H1 (cell line): ENCODE data around the gene CYYR1. TPM values are rescaled to one million over a fixed set of nuclear protein-coding genes. Genes with fewer than 3 reads are reported as not detected.

Experiments
- CTCF ChIA-PET: fragments of 300-600 bp; sonication (Branson Sonifier 250); formaldehyde crosslinking; loops from one replicate; lab custom pipeline; 2021; ENCODE audit not compliant: partially characterized antibody; lab: Charles Lee
- POLR2A ChIA-PET: fragments of 300-600 bp; sonication (Branson Sonifier 250); formaldehyde crosslinking; loops from one replicate; lab custom pipeline; 2021; ENCODE audit warnings: inconsistent platforms; ENCODE audit not compliant: partially characterized antibody; lab: Charles Lee
- DNase-seq, 2 experiments: peaks; one replicate each; pipeline versions ENCODE4 v3.0.0 to v3.0.0-alpha.2; 2010 to 2022; ENCODE audit warnings: low spot score in 2 of 2, low read depth in 1 of 2, mixed read lengths in 1 of 2
- FAIRE-seq: peaks from 2 replicates; lab custom pipeline; 2011; peaks lifted over from hg19 to GRCh38; lab: Jason Lieb, UNC
- H2AFZ ChIP-seq: 2 replicates; pipeline ENCODE4 v1.8.1; 2012; ENCODE audit warnings: low read length, inconsistent platforms
- H2AK5ac ChIP-seq: 2 replicates; pipeline ENCODE4 v1.6.1; 2013; ENCODE audit warnings: low read depth, low read length
- H2BK120ac ChIP-seq: replicated peaks from 2 replicates; pipeline ENCODE3; 2013; ENCODE audit warnings: low read depth, low read length, inconsistent platforms
- H2BK12ac ChIP-seq: 2 replicates; pipeline ENCODE4 v1.6.1; 2013; ENCODE audit warnings: low read depth, low read length
- H2BK15ac ChIP-seq: 2 replicates; pipeline ENCODE4 v1.6.1; 2013; ENCODE audit warnings: low read length
- H2BK20ac ChIP-seq: 2 replicates; pipeline ENCODE4 v1.6.1; 2013; ENCODE audit warnings: low read length
- H2BK5ac ChIP-seq: 2 replicates; pipeline ENCODE4 v1.6.1; 2013; ENCODE audit warnings: low read depth, low read length
- H3K14ac ChIP-seq: 2 replicates; pipeline ENCODE4 v1.6.1; 2013; ENCODE audit warnings: inconsistent platforms; ENCODE audit not compliant: insufficient read length
- H3K18ac ChIP-seq: 2 replicates; pipeline ENCODE4 v1.6.1; 2013; ENCODE audit warnings: low read length; ENCODE audit errors: extremely low read depth
- H3K23ac ChIP-seq: 2 replicates; pipeline ENCODE4 v1.6.1; 2013; ENCODE audit warnings: inconsistent platforms; ENCODE audit not compliant: insufficient read length
- H3K23me2 ChIP-seq: 2 replicates; pipeline ENCODE4 v1.6.1; 2013; ENCODE audit warnings: low read depth, low read length
- H3K27ac ChIP-seq: 2 replicates; pipeline ENCODE4 v1.6.1; 2011; ENCODE audit warnings: low read depth, low read length, inconsistent platforms
- H3K27me3 ChIP-seq, 4 experiments: replicated peaks in 1 of 4; 1 replicate in 1 of 4; 2 replicates in 3 of 4; pipeline versions ENCODE4 v1.6.1 to v1.8.1; 2011 to 2013; ENCODE audit warnings: low read length in 3 of 4, mild to moderate bottlenecking in 3 of 4, inconsistent platforms in 2 of 4, mixed read lengths in 2 of 4, moderate library complexity in 1 of 4; ENCODE audit not compliant: control insufficient read depth in 3 of 4, insufficient read depth in 3 of 4; ENCODE audit errors: extremely low read depth in 1 of 4
- H3K36me3 ChIP-seq, 4 experiments: 2 replicates each; pipeline versions ENCODE4 v1.6.1 to v1.8.1; 2011 to 2013; ENCODE audit warnings: mild to moderate bottlenecking in 4 of 4, low read length in 3 of 4, moderate library complexity in 2 of 4, control low read depth in 1 of 4, inconsistent platforms in 1 of 4; ENCODE audit not compliant: insufficient read depth in 4 of 4, control insufficient read depth in 2 of 4
- H3K4ac ChIP-seq: replicated peaks from 2 replicates; pipeline ENCODE3; 2013; ENCODE audit warnings: low read length, low read depth, mixed read lengths, inconsistent platforms; ENCODE audit not compliant: insufficient read length
- H3K4me1 ChIP-seq, 4 experiments: replicated peaks in 1 of 4; 1 replicate in 1 of 4; 2 replicates in 3 of 4; pipeline versions ENCODE4 v1.6.1 to v1.8.1; 2011 to 2013; ENCODE audit warnings: low read length in 3 of 4, inconsistent platforms in 2 of 4, mixed read lengths in 1 of 4; ENCODE audit not compliant: insufficient read depth in 4 of 4, control insufficient read depth in 3 of 4
- H3K4me2 ChIP-seq, 2 experiments: 2 replicates each; pipeline versions ENCODE4 v1.6.1 to v1.8.1; 2011 to 2013; ENCODE audit warnings: low read depth in 2 of 2, low read length in 2 of 2, control low read depth in 1 of 2, inconsistent platforms in 1 of 2, mild to moderate bottlenecking in 1 of 2; ENCODE audit not compliant: insufficient read depth in 1 of 2
- H3K4me3 ChIP-seq, 4 experiments: fragments of 200-600, 300-600 bp in 1 of 4; sonication (generic), shearing (Covaris generic), sonication (Bioruptor Twin) in 1 of 4; 2 replicates each; pipeline versions ENCODE4 v1.5.1 to v1.8.1; 2011 to 2016; ENCODE audit warnings: low read length in 4 of 4, low read depth in 3 of 4, control low read depth in 2 of 4, inconsistent platforms in 2 of 4, mild to moderate bottlenecking in 2 of 4, mixed read lengths in 1 of 4, moderate library complexity in 1 of 4; ENCODE audit not compliant: insufficient read depth in 2 of 4; ENCODE audit errors: extremely low read depth in 1 of 4
- H3K56ac ChIP-seq: replicated peaks from 2 replicates; pipeline ENCODE3; 2013; ENCODE audit warnings: low read depth, mild to moderate bottlenecking, mixed read lengths, low read length, inconsistent platforms; ENCODE audit not compliant: insufficient read length
- H3K79me1 ChIP-seq: 2 replicates; pipeline ENCODE4 v1.6.1; 2013; ENCODE audit warnings: low read depth, low read length, control low read depth
- H3K79me2 ChIP-seq, 2 experiments: 2 replicates each; pipeline versions ENCODE4 v1.6.1 to v1.8.1; 2012 to 2013; ENCODE audit warnings: low read length in 2 of 2, mild to moderate bottlenecking in 2 of 2, inconsistent platforms in 1 of 2; ENCODE audit not compliant: insufficient read depth in 2 of 2, control insufficient read depth in 1 of 2
- H3K9ac ChIP-seq, 4 experiments: replicated peaks in 1 of 4; 1 replicate in 1 of 4; 2 replicates in 3 of 4; pipeline versions ENCODE4 v1.6.1 to v1.8.1; 2011 to 2013; ENCODE audit warnings: low read depth in 3 of 4, low read length in 3 of 4, control low read depth in 2 of 4, mild to moderate bottlenecking in 2 of 4, moderate library complexity in 2 of 4, inconsistent platforms in 1 of 4; ENCODE audit errors: extremely low read depth in 1 of 4
- H3K9me3 ChIP-seq, 2 experiments: 2 replicates each; pipeline versions ENCODE4 v1.6.1 to v1.8.1; 2012 to 2013; ENCODE audit warnings: mild to moderate bottlenecking in 2 of 2, moderate library complexity in 2 of 2, control low read depth in 1 of 2, inconsistent platforms in 1 of 2, low read depth in 1 of 2, low read length in 1 of 2, mixed read lengths in 1 of 2; ENCODE audit not compliant: insufficient read depth in 2 of 2
- H4K20me1 ChIP-seq, 2 experiments: replicated peaks in 1 of 2; 2 replicates each; pipeline versions ENCODE3 to v1.8.1; 2011 to 2013; ENCODE audit warnings: inconsistent platforms in 2 of 2, low read length in 2 of 2, mild to moderate bottlenecking in 1 of 2; ENCODE audit not compliant: insufficient read depth in 2 of 2, control insufficient read depth in 1 of 2
- H4K5ac ChIP-seq: 2 replicates; pipeline ENCODE4 v1.6.1; 2013; ENCODE audit warnings: low read length, low read depth, mixed read lengths, inconsistent platforms; ENCODE audit not compliant: insufficient read length
- H4K8ac ChIP-seq: 2 replicates; pipeline ENCODE4 v1.8.0; 2013; ENCODE audit warnings: mild to moderate bottlenecking, moderate library complexity, low read length, inconsistent platforms; ENCODE audit not compliant: insufficient read depth; ENCODE audit errors: extremely low read depth
- H4K91ac ChIP-seq: replicated peaks from 2 replicates; pipeline ENCODE3; 2013; ENCODE audit warnings: low read length, mixed read lengths, inconsistent platforms; ENCODE audit not compliant: insufficient read length
- KDM4A ChIP-seq: IDR thresholded peaks from one replicate; pipeline ENCODE4 v1.7.1; 2012; ENCODE audit warnings: low read depth, mild to moderate bottlenecking, moderate library complexity, low read length, inconsistent platforms; ENCODE audit not compliant: severe bottlenecking
- WGBS, 2 experiments: shearing (Covaris generic) in 1 of 2; methylation state at CpG; one replicate each; pipeline versions ENCODE4 v1.1.6 to v1.1.7; 2013 to 2015; ENCODE audit warnings: low lambda C conversion rate in 2 of 2, mixed read lengths in 2 of 2, inconsistent platforms in 1 of 2, low coverage in 1 of 2, missing lambda C conversion rate in 1 of 2; ENCODE audit not compliant: insufficient replicate concordance in 2 of 2, insufficient coverage in 1 of 2, insufficient read length in 1 of 2; ENCODE audit errors: extremely low coverage in 1 of 2, missing lambda C conversion rate in 1 of 2; 5-methylcytosine and 5-hydroxymethylcytosine counted together
- polyA plus RNA-seq, 7 experiments: library from polyadenylated mRNA; depleted of rRNA in 3 of 7; stranded (reverse) in 5 of 7; unstranded in 2 of 7; fragments of >200 nt in 5 of 7; fragments of 200-250 nt in 2 of 7; gene quantifications; 1 replicate in 5 of 7; 2 replicates in 1 of 7; 4 replicates in 1 of 7; pipeline versions ENCODE4 v1.2.1 to v1.2.3, GENCODE V29; 2011 to 2013; ENCODE audit warnings: missing spikeins in 2 of 7, mixed read lengths in 2 of 7
- total RNA-seq: library from RNA; stranded (reverse); fragmentation: NEBNext Ultra II Directional; extraction: Animal tissue kit (Norgen Biotek cat#: 25700); gene quantifications from 2 replicates; pipeline ENCODE4 v1.2.1, GENCODE V29; 2021

CYYR1 gene
- total and polyA plus RNA-seq, 2 of the 8 experiments (the other 6 are each of a cell fraction or from before 2014, with no cell fraction given), result 12.2 to 37.9 TPM

- no peaks in the 10 kb centered on the region for H3K23me2 ChIP-seq
- no peak overlapping the region for H2AFZ ChIP-seq
- no peaks in the 10 kb centered on the region for H3K36me3 ChIP-seq
- no peak overlapping the region for H2BK120ac ChIP-seq
- no peaks in the 10 kb centered on the region for H3K9me3 ChIP-seq
- H3K79me1 ChIP-seq, result no peaks in the 10 kb centered on the region
- no peak overlapping the region for H4K8ac ChIP-seq
- no peak overlapping the region for H2BK5ac ChIP-seq
- no peak overlapping the region for H3K23ac ChIP-seq
- H2BK15ac ChIP-seq, result no peak overlapping the region
- WGBS, 2 experiments, result 100% methylated on average over 1 of the region's 1 CpG; no CpG with 5 or more reads in 1 of the 2 experiments
- DNase-seq (no peak), FAIRE-seq (no peak)
- H3K14ac ChIP-seq, result no peak overlapping the region
- no peak overlapping the region for H4K5ac ChIP-seq
- POLR2A ChIA-PET, result no interaction called here
- no peak overlapping the region for H3K4me3 ChIP-seq
- no peaks in the 10 kb centered on the region for H3K79me2 ChIP-seq
- H3K27me3 ChIP-seq, result peaks cover 0 to 1% (median 0%) of the 10 kb centered on the region in 4 experiments; a peak in 1 of 7 replicates
- no peak overlapping the region for H3K27ac ChIP-seq
- H3K4me2 ChIP-seq, result no peak overlapping the region
- no peak overlapping the region for H2AK5ac ChIP-seq
- no peak overlapping the region for H3K9ac ChIP-seq
- H3K18ac ChIP-seq, result no peak overlapping the region
- H3K4me1 ChIP-seq, result no peaks in the 10 kb centered on the region; a peak in 1 of 7 replicates
- no peaks in the 10 kb centered on the region for H4K20me1 ChIP-seq
- H3K56ac ChIP-seq, result no peak overlapping the region
- CTCF ChIA-PET, result no interaction called here
- H2BK12ac ChIP-seq, result no peak overlapping the region
- H3K4ac ChIP-seq, result no peak overlapping the region
- H4K91ac ChIP-seq, result no peak overlapping the region
- no peak overlapping the region for H2BK20ac ChIP-seq
- no peak for TF ChIP-seq KDM4A
Observed at GRCh38 chr21:26444646-26445045, 128.4 kb downstream of the CYYR1 start.
